ENCODE data around the gene GGT6.
"Not testable (repeated sequence)": the region's sequence is repeated elsewhere in the genome, so short reads cannot be mapped to it uniquely, and the experiment has no call there.

Gene GGT6, protein sequence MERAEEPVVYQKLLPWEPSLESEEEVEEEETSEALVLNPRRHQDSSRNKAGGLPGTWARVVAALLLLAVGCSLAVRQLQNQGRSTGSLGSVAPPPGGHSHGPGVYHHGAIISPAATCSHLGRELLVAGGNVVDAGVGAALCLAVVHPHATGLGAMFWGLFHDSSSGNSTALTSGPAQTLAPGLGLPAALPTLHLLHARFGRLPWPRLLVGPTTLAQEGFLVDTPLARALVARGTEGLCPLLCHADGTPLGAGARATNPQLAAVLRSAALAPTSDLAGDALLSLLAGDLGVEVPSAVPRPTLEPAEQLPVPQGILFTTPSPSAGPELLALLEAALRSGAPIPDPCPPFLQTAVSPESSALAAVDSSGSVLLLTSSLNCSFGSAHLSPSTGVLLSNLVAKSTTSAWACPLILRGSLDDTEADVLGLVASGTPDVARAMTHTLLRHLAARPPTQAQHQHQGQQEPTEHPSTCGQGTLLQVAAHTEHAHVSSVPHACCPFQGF

GRCh38 chr17:4560421-4560820, at the start of gene GGT6:
Gene GGT6 (minus strand): TSS chr17:4560577. CDS start chr17:4560521, 56 bp downstream.
- no peak for DNase-seq (ENCODE audit: low read depth, low spot score)

- peak; percentile 30 for DNase-seq (ENCODE audit: low read depth, low spot score)
These were observed 49.8 kb upstream of the GGT6 start for GRCh38 chr17:4610162-4610561.

- DNase-seq (ENCODE audit: low read depth, low spot score) = no peak
These were observed 49.4 kb upstream of the GGT6 start for GRCh38 chr17:4609761-4610160.

- peak; percentile 28 for DNase-seq (ENCODE audit: low read depth, low spot score)
These were observed 47.4 kb upstream of the GGT6 start for GRCh38 chr17:4607773-4608187.

GRCh38 chr17:4607261-4607741, 46.9 kb upstream of the GGT6 start:
- DNase-seq (ENCODE audit: low read depth, low spot score) = peak; percentile 16

DNA sequence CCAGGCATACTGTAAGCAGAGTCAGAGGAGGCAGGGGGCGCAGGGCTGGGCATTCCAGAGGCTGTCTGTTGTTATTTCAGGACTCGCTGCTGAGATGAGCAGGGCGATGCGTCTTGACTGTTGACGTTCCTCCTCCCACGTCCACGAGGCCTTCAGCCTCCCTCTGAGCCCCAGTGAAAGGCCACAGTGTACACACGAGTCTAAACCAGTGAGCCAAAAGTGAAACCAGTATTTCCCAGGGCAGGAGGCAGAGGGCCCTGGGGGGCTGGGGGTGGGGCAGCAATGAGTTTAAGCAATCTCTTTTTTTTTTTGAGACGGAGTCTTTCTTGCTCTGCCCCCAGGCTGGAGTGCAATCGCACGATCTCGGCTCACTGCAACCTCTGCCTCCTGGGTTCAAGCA, 45.4 kb upstream of the GGT6 start:
- peak; percentile 63 for DNase-seq (ENCODE audit: low read depth, low spot score)

GRCh38 chr17:4604736-4605135, 44.4 kb upstream of the GGT6 start:
- DNase-seq (ENCODE audit: low read depth, low spot score) = peak; percentile 8

GRCh38 chr17:4604111-4604644, 43.8 kb upstream of the GGT6 start:
- DNase-seq (ENCODE audit: low read depth, low spot score) = peak; percentile 53

GRCh38 chr17:4602041-4602440, 41.7 kb upstream of the GGT6 start:
- DNase-seq (ENCODE audit: low read depth, low spot score) = no peak

- DNase-seq (ENCODE audit: low read depth, low spot score) = no peak
These were observed 40.9 kb upstream of the GGT6 start for GRCh38 chr17:4601326-4601725.

DNA sequence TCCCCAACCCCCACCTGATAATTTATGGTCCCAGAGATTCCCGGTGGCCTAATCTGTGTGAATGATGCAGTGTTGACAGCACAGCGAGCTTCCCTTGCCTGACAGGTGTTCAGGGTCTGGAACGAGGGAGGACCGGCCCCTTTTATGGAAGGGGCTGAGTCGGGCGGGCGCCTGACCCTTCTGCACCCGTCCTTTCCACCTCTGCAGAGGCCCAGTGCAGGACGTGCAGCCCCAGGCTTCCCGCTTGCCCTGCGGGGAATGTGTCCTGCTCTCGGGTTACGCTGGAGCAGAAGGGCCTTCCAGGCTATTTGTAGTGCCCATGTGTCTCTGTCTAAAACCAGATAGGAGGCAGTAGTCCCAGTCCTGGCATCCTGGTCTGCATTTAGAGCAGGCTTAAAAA, 40.2 kb upstream of the GGT6 start:
- DNase-seq (ENCODE audit: low read depth, low spot score) = peak; percentile 94

GRCh38 chr17:4599505-4600281, 39.3 kb upstream of the GGT6 start:
- peak; percentile 99 for DNase-seq (ENCODE audit: low read depth, low spot score)

DNA sequence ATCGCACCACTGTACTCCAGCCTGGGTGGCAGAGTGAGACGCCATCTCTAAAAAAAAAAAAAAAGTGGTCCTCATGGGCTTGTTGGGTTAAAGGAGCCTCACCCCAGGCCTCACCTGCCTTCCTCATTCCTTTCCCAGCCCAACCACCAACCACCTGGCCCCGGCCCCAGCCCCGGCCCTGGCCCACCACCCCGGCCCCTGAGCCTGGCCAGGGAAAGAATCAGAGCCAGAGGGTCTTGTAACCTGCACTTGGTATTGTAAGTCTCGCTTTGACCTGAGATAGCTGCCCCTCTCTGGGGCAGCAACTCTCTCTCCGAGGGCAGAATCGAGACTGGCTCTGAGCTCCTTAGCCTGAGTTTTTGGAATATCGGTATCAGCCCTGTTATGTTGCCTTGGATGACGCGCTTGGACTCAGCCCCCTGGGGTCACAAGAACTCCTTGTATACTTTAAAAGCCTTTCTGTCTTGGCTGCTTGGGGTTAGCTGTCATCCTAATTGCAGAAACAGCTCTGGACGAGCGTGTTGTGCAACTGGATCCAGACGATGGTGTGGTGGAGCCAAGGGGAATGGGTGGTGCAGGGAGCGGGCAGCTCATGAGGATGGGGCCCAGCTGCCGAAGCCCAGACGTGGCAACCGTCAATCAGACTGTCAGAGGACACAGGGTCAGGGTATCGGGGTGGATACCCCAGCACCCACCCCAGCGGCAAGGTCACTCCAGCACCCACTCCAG, 38.6 kb upstream of the GGT6 start:
- peak; percentile 71 for DNase-seq (ENCODE audit: low read depth, low spot score)

GRCh38 chr17:4597975-4598374, 37.6 kb upstream of the GGT6 start:
- DNase-seq (ENCODE audit: low read depth, low spot score) = no peak

- no peak for DNase-seq (ENCODE audit: low read depth, low spot score)
These were observed 36.4 kb upstream of the GGT6 start for GRCh38 chr17:4596636-4597380.

GRCh38 chr17:4595685-4596342, 35.4 kb upstream of the GGT6 start:
- not testable (repeated sequence) for DNase-seq (ENCODE audit: low read depth, low spot score)

DNA sequence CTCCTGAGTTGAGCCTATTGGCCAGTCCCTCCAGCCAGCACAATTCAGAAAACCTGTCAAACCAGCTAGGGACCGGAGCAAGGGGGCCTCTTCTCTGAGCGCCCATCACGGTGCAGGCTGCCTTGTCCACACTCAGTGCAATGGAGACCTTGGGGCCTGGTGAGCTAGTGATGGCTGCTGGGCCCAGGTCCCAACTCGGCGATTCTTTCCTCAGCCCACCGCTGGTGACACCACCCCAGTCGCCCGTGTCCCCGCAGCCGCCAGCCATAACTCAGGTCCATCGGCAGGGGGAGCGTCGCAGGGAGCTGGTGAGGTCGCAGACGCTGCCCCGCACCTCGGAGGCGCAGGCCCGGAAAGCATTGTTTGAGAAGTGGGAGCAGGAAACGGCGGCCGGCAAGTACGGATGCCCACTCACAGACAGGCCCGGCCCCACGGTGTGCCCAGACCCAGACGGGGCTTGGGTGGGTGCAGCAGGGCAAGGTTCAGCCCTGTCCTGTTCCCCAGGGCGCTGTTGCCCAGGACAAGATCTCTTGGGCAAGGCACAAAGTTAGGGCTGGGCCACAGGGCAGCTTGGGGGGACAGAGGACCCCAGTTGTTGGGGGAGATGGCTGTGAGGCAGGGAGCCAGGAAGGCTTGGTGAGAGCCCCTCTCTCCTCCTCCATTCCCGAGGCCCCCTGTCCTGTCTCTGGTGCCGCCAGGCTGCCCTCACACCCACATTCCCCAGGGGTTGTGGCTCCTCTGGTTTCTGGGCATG, 34.7 kb upstream of the GGT6 start:
- DNase-seq (ENCODE audit: low read depth, low spot score) = peak; percentile 79

GRCh38 chr17:4594406-4594805, 34.0 kb upstream of the GGT6 start:
- no peak for DNase-seq (ENCODE audit: low read depth, low spot score)

DNA sequence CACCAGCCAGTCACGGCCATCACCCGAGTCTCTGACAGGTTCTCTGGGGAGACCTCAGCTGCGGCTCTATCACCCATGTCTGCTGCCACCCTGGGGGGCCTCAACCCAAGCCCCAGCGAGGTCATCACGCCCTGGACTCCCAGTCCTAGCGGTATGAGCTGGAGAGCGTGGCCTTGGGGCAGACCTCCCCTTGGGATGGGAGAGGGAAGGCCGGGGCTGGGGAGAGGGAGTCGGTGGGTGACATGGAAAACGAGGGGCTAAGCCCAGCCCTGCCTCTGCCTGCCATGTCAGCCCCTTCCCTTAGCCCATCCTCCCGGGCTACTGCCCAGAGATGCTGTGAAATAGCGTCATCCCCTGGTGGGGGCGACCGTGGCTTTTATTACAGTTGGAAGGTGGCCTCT, 32.6 kb upstream of the GGT6 start:
- no peak for DNase-seq (ENCODE audit: low read depth, low spot score)

Measured in ELF-1 (cell line).